Coronary artery (tissue), 2 donors: ENCODE data around the gene CHADL.

Source experiments
- DNase-seq: peaks from one replicate; pipeline ENCODE4 v3.0.0-alpha.2; 2017; ENCODE audit warnings: low spot score
- H3K27ac ChIP-seq, 2 donors: fragments of 200-600 bp; sonication (generic); one replicate each; pipeline ENCODE4 v1.5.1; 2016 to 2019
- H3K4me3 ChIP-seq: fragments of 200-600 bp; sonication (generic); 2 replicates; pipeline ENCODE4 v1.5.1; 2016; ENCODE audit warnings: mild to moderate bottlenecking, moderate library complexity
- CTCF ChIP-seq: fragments of 200-600 bp; sonication (generic); IDR thresholded peaks from one replicate; pipeline ENCODE4 v1.5.1; 2019; ENCODE audit warnings: antibody characterized with exemption

CHADL gene

GRCh38 chr22:41248314-41248713 is 7.6 kb upstream of the CHADL start:
- TF ChIP-seq CTCF: no peak
- Histone ChIP-seq H3K27ac (no peak overlapping the region), H3K4me3 (no peak overlapping the region)
- DNase-seq: no peak

GRCh38 chr22:41247703-41248102 is 7.0 kb upstream of the CHADL start:
- no peak for TF ChIP-seq CTCF
- Histone ChIP-seq H3K4me3 (no peak overlapping the region), H3K27ac (no peak overlapping the region)
- DNase-seq: no peak

- no peak overlapping the region for H3K27ac ChIP-seq
These were observed 5.3 kb upstream of the CHADL start for GRCh38 chr22:41245917-41246499.

GRCh38 chr22:41243361-41243760 is 2.6 kb upstream of the CHADL start:
- TF ChIP-seq CTCF: no peak
- Histone ChIP-seq H3K27ac (no peak overlapping the region), H3K4me3 (no peak overlapping the region)
- no peak for DNase-seq

More at GRCh38 chr22:41245917-41246499, 5.3 kb upstream of the CHADL start:
- no peak overlapping the region for H3K4me3 ChIP-seq
- TF ChIP-seq CTCF: no peak
- DNase-seq: no peak

- Histone ChIP-seq H3K4me3 (no peak overlapping the region), H3K27ac (no peak overlapping the region)
- no peak for TF ChIP-seq CTCF
- DNase-seq: no peak
These were observed 1.8 kb upstream of the CHADL start for GRCh38 chr22:41242396-41243117.

GRCh38 chr22:41241133-41241676 is 474 bp upstream of the CHADL start:
- Histone ChIP-seq H3K27ac (no peak overlapping the region), H3K4me3 (no peak overlapping the region)
- no peak for TF ChIP-seq CTCF
- no peak for DNase-seq
